GM12878 (cell line): ENCODE measurements around the gene RPS6KA3. TPM values are rescaled to one million over a fixed set of nuclear protein-coding genes. Genes with fewer than 3 reads are reported as not detected.

Experiments
- ATAC-seq: fragments of 200-7000 bp; cut with Tn5 transposase; 3 replicates; pipeline ENCODE4 v1.9.1; 2020; ENCODE audit warnings: mild to moderate bottlenecking, moderate library complexity
- BruUV-seq: library from RNA; stranded (reverse); fragments of 400-500 nt; replicated peaks from 2 replicates; lab custom pipeline; 2021; lab: Mats Ljungman, UMichigan
- CTCF ChIA-PET: fragments of 300-600 bp; sonication (Branson Sonifier 250); formaldehyde crosslinking; extraction: SDS; loops from one replicate; lab custom pipeline; 2021; ENCODE audit warnings: inconsistent platforms; lab: Yijun Ruan, JAX
- POLR2A ChIA-PET: fragments of 350-600 bp; formaldehyde crosslinking; extraction: SDS; loops from one replicate; lab custom pipeline; 2021; ENCODE audit warnings: inconsistent platforms; lab: Charles Lee
- RAD21 ChIA-PET: fragments of 300-600 bp; sonication (Branson Sonifier 250); formaldehyde crosslinking; loops from one replicate; lab custom pipeline; 2023; ENCODE audit warnings: antibody characterized with exemption; ENCODE audit not compliant: unreplicated experiment; lab: Charles Lee
- SMC1A ChIA-PET: fragments of 300-600 bp; sonication (Branson Sonifier 250); formaldehyde crosslinking; loops from one replicate; lab custom pipeline; 2023; ENCODE audit not compliant: unreplicated experiment, uncharacterized antibody; lab: Charles Lee
- DNase-seq: peaks from one replicate; pipeline ENCODE4 v3.0.0-alpha.2; 2011; ENCODE audit warnings: low read depth, low spot score
- FAIRE-seq: peaks from 3 replicates; lab custom pipeline; 2011; peaks lifted over from hg19 to GRCh38; lab: Jason Lieb, UNC
- H2AFZ ChIP-seq: 2 replicates; pipeline ENCODE4 v1.6.0; 2011; ENCODE audit warnings: low read depth, low read length, control low read depth; ENCODE audit not compliant: control insufficient read depth
- H3K27ac ChIP-seq: 2 replicates; pipeline ENCODE4 v1.5.1; 2011; ENCODE audit warnings: control low read depth; ENCODE audit not compliant: control insufficient read depth, insufficient read depth
- H3K27me3 ChIP-seq, 2 experiments: replicated peaks in 1 of 2; 2 replicates each; pipeline versions ENCODE4 v1.6.0 to v1.6.1; 2011; ENCODE audit warnings: low read length in 1 of 2; ENCODE audit not compliant: control insufficient read depth in 2 of 2, insufficient read depth in 2 of 2
- H3K36me3 ChIP-seq, 2 experiments: 2 replicates each; pipeline ENCODE4 v1.5.1; 2011; ENCODE audit warnings: low read length in 1 of 2; ENCODE audit not compliant: control insufficient read depth in 2 of 2, insufficient read depth in 2 of 2
- H3K4me1 ChIP-seq: 2 replicates; pipeline ENCODE4 v1.6.1; 2011; ENCODE audit warnings: mild to moderate bottlenecking, low read length, moderate library complexity, mixed read lengths; ENCODE audit not compliant: control insufficient read depth, insufficient read depth
- H3K4me2 ChIP-seq: 2 replicates; pipeline ENCODE4 v1.6.0; 2011; ENCODE audit warnings: control low read depth; ENCODE audit not compliant: control insufficient read depth, insufficient read depth
- H3K4me3 ChIP-seq: fragments of 200-600 bp; sonication (generic); 2 replicates; pipeline ENCODE4 v1.5.1; 2016
- H3K79me2 ChIP-seq: 2 replicates; pipeline ENCODE4 v1.6.0; 2011; ENCODE audit warnings: low read length; ENCODE audit not compliant: control insufficient read depth, insufficient read depth
- H3K9ac ChIP-seq: 2 replicates; pipeline ENCODE4 v1.8.0; 2011; ENCODE audit warnings: low read length, control low read depth, mixed read lengths; ENCODE audit not compliant: control insufficient read depth, insufficient read depth
- H3K9me3 ChIP-seq: replicated peaks from 3 replicates; pipeline ENCODE4 v1.5.1; 2011; ENCODE audit warnings: mild to moderate bottlenecking, low read length; ENCODE audit not compliant: control insufficient read depth, insufficient read depth
- H4K20me1 ChIP-seq: 2 replicates; pipeline ENCODE4 v1.6.0; 2011; ENCODE audit not compliant: control insufficient read depth, insufficient read depth
- GATAD2B ChIP-seq: fragments of 450-650 bp; conservative IDR thresholded peaks from 2 replicates; pipeline ENCODE4 v1.6.1; 2017; ENCODE audit warnings: low read depth, mild to moderate bottlenecking, moderate library complexity
- SUPT20H ChIP-seq: IDR thresholded peaks from 2 replicates; pipeline ENCODE4 v1.6.1; 2011; ENCODE audit warnings: low read depth, mild to moderate bottlenecking, low read length, moderate library complexity, borderline replicate concordance; ENCODE audit not compliant: control insufficient read depth
- WGBS: methylation state at CpG from one replicate; pipeline ENCODE4 v1.1.6; 2016; ENCODE audit warnings: low lambda C conversion rate; ENCODE audit not compliant: insufficient replicate concordance, insufficient coverage; ENCODE audit errors: missing lambda C conversion rate; 5-methylcytosine and 5-hydroxymethylcytosine counted together
- in situ Hi-C: fragments of 300-500 bp; cut with MboI; formaldehyde crosslinking; loops from 9 replicates; pipeline ENCODE4 v1.14.3; 2018; ENCODE audit warnings: mixed read lengths
- intact Hi-C: fragments of 100-400 bp; cut with micrococcal nuclease; formaldehyde crosslinking; loops from one replicate; pipeline ENCODE4 v1.14.2; 2022; ENCODE audit not compliant: unreplicated experiment
- polyA plus RNA-seq, 11 experiments: library from polyadenylated mRNA; depleted of rRNA in 4 of 11; unstranded in 6 of 11; stranded (reverse) in 5 of 11; fragments of >200 nt; fragmentation: Nextera tagmentation in 4 of 11; fragmentation: Illumina TruSeq in 1 of 11; extraction: Ambion mirVana in 4 of 11; extraction: Trizol in 1 of 11; gene quantifications; 1 replicate in 1 of 11; 2 replicates in 10 of 11; pipeline versions ENCODE4 v1.2.1 to v1.2.3, GENCODE V29; 2011 to 2016; ENCODE audit warnings: inconsistent platforms in 2 of 11, missing spikeins in 2 of 11, low read depth in 1 of 11
- total RNA-seq, 4 experiments: library from RNA; depleted of rRNA in 3 of 4; stranded (reverse); fragments of >200 nt in 3 of 4; fragmentation: Illumina TruSeq in 1 of 4; extraction: Trizol in 1 of 4; gene quantifications; 2 replicates each; pipeline versions ENCODE4 v1.2.1 to v1.2.3, GENCODE V29; 2013 to 2021
- TF ChIP-seq, protein P1 (sequence below): fragments of 450-650 bp; formaldehyde crosslinking; IDR thresholded peaks from 2 replicates; pipeline ENCODE4 v1.5.0; 2022; ENCODE audit warnings: mild to moderate bottlenecking, missing genetic modification characterization

Gene RPS6KA3
- total and polyA plus RNA-seq, 10 of the 15 experiments (the other 5 are each of a cell fraction or from before 2014, with no cell fraction given): 2.8 to 35.6 (median 15.8) TPM

DNA sequence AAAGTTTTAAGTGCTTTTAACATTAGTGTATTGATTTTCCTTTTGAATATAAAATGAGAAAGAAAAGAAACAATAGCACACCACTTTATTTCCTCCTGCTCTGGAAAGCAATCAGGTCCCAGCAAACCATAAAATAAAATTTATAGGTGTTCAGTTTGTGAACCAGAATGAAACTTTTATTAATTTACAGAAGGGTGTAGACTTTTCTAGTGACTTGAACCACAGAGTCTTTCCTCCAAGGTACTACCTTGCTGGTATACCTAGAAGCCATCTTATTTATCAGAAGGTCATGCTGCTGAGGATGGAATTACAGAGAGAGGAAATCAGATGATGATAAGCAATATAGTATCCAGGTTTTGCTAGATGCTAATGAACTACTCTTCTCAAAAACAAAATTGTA is 27.6 kb upstream of the RPS6KA3 start (continued):
- TF ChIP-seq, protein P1, sequence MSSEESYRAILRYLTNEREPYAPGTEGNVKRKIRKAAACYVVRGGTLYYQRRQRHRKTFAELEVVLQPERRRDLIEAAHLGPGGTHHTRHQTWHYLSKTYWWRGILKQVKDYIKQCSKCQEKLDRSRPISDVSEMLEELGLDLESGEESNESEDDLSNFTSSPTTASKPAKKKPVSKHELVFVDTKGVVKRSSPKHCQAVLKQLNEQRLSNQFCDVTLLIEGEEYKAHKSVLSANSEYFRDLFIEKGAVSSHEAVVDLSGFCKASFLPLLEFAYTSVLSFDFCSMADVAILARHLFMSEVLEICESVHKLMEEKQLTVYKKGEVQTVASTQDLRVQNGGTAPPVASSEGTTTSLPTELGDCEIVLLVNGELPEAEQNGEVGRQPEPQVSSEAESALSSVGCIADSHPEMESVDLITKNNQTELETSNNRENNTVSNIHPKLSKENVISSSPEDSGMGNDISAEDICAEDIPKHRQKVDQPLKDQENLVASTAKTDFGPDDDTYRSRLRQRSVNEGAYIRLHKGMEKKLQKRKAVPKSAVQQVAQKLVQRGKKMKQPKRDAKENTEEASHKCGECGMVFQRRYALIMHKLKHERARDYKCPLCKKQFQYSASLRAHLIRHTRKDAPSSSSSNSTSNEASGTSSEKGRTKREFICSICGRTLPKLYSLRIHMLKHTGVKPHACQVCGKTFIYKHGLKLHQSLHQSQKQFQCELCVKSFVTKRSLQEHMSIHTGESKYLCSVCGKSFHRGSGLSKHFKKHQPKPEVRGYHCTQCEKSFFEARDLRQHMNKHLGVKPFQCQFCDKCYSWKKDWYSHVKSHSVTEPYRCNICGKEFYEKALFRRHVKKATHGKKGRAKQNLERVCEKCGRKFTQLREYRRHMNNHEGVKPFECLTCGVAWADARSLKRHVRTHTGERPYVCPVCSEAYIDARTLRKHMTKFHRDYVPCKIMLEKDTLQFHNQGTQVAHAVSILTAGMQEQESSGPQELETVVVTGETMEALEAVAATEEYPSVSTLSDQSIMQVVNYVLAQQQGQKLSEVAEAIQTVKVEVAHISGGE (CRISPR knock-in tag): no peak

DNA sequence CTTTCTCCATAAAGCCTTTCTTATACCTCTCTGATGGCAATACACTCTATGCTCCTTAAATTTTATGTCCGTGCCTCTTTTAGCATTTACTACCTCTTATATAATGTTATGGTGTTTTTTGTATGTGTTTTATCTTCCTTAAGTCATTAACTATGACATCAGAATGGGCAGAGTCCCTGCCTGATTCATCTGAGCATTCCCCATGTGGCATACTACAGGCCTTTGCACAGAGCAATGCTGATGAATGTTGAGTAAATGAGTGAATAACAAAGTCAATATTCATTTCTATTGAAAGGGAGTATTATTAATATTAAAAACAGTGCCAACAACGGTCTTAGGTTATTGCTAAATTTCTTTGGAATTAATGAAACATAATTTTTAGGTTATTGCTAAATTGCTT is 18.8 kb upstream of the RPS6KA3 start:
- 5% methylated on average over 2 of the region's 2 CpGs for WGBS
- FAIRE-seq (no peak), ATAC-seq (no peak), DNase-seq (no peak)
- in situ Hi-C loops (no loop called here), intact Hi-C loops (no loop called here)
- H3K79me2 ChIP-seq: no peaks in the 10 kb centered on the region
- no peaks in the 10 kb centered on the region for H3K4me1 ChIP-seq
- POLR2A ChIA-PET: no interaction called here
- no peaks in the 10 kb centered on the region for H3K36me3 ChIP-seq
- H3K27ac ChIP-seq: no peak overlapping the region
- CTCF ChIA-PET: no interaction called here
- SMC1A ChIA-PET: no interaction called here
- no peaks in the 10 kb centered on the region for H4K20me1 ChIP-seq
- RAD21 ChIA-PET: no interaction called here
- no peak overlapping the region for H3K9ac ChIP-seq
- no peak overlapping the region for H2AFZ ChIP-seq
- BruUV-seq: no TSS peak
- TF ChIP-seq, protein P1 (CRISPR knock-in tag): no peak
- TF ChIP-seq GATAD2B (no peak), SUPT20H (no peak)
- no peaks in the 10 kb centered on the region; a peak in 2 of 4 replicates for H3K27me3 ChIP-seq
- no peak overlapping the region for H3K4me3 ChIP-seq
- H3K9me3 ChIP-seq: no peaks in the 10 kb centered on the region; the same call in 2 of the 3 replicates
- H3K4me2 ChIP-seq: no peak overlapping the region
